Mesenchymal stem cell (in vitro differentiated cells and primary cell): Measurements from ENCODE around the gene TCEAL9.

Source experiments
- DNase-seq: peaks from one replicate; pipeline ENCODE4 v3.0.0-alpha.2; 2013
- H2AFZ ChIP-seq: one replicate; pipeline ENCODE4 v1.6.1; 2013; ENCODE audit warnings: low read depth, mild to moderate bottlenecking, control low read depth, inconsistent platforms, low read length, moderate library complexity
- H2AK5ac ChIP-seq: 2 replicates; pipeline ENCODE4 v1.6.1; 2013; ENCODE audit warnings: low read length, moderate library complexity, mild to moderate bottlenecking, inconsistent platforms; ENCODE audit not compliant: severe bottlenecking
- H2BK120ac ChIP-seq: one replicate; pipeline ENCODE4 v1.6.1; 2013; ENCODE audit warnings: low read depth, mild to moderate bottlenecking, inconsistent platforms, low read length, moderate library complexity
- H2BK12ac ChIP-seq, 2 experiments: one replicate each; pipeline ENCODE4 v1.6.1; 2013; ENCODE audit warnings: inconsistent platforms in 2 of 2, low read length in 2 of 2, mild to moderate bottlenecking in 2 of 2, moderate library complexity in 2 of 2, control low read depth in 1 of 2
- H2BK15ac ChIP-seq: one replicate; pipeline ENCODE4 v1.6.1; 2013; ENCODE audit warnings: mild to moderate bottlenecking, low read depth, inconsistent platforms; ENCODE audit not compliant: poor library complexity, severe bottlenecking
- H2BK5ac ChIP-seq: 2 replicates; pipeline ENCODE4 v1.6.1; 2013; ENCODE audit warnings: low read depth, mild to moderate bottlenecking, low read length, control low read depth, inconsistent platforms; ENCODE audit not compliant: poor library complexity, severe bottlenecking
- H3K14ac ChIP-seq, 2 experiments: one replicate each; pipeline ENCODE4 v1.6.1; 2013; ENCODE audit warnings: inconsistent platforms in 2 of 2, low read length in 2 of 2, control low read depth in 1 of 2, mild to moderate bottlenecking in 1 of 2, moderate library complexity in 1 of 2
- H3K18ac ChIP-seq, 2 experiments: one replicate each; pipeline ENCODE4 v1.6.1; 2013; ENCODE audit warnings: inconsistent platforms in 2 of 2, low read length in 2 of 2, control low read depth in 1 of 2, low read depth in 1 of 2, mild to moderate bottlenecking in 1 of 2
- H3K23ac ChIP-seq, 2 experiments: one replicate each; pipeline ENCODE4 v1.6.1; 2013; ENCODE audit warnings: inconsistent platforms in 2 of 2, low read length in 2 of 2, mild to moderate bottlenecking in 2 of 2, moderate library complexity in 2 of 2, control low read depth in 1 of 2
- H3K27ac ChIP-seq: 2 replicates; pipeline ENCODE4 v1.5.1; 2013; ENCODE audit warnings: mild to moderate bottlenecking, moderate library complexity, low read length, control low read depth, inconsistent platforms; ENCODE audit not compliant: poor library complexity, severe bottlenecking
- H3K27me3 ChIP-seq, 2 experiments: 2 replicates each; pipeline versions ENCODE4 v1.6.1 to v1.7.0; 2013; ENCODE audit warnings: low read length in 2 of 2, mild to moderate bottlenecking in 2 of 2, moderate library complexity in 2 of 2, control low read depth in 1 of 2, inconsistent platforms in 1 of 2; ENCODE audit not compliant: control insufficient read depth in 1 of 2, insufficient read depth in 1 of 2
- H3K36me3 ChIP-seq, 2 experiments: 2 replicates each; pipeline versions ENCODE4 v1.6.1 to v1.7.0; 2013; ENCODE audit warnings: low read length in 2 of 2, control low read depth in 1 of 2, inconsistent platforms in 1 of 2, low read depth in 1 of 2, mild to moderate bottlenecking in 1 of 2; ENCODE audit not compliant: insufficient read depth in 2 of 2, control insufficient read depth in 1 of 2
- H3K4ac ChIP-seq, 2 experiments: one replicate each; pipeline ENCODE4 v1.6.1; 2013; ENCODE audit warnings: inconsistent platforms in 2 of 2, low read length in 2 of 2, mild to moderate bottlenecking in 2 of 2, moderate library complexity in 2 of 2, control low read depth in 1 of 2, low read depth in 1 of 2
- H3K4me1 ChIP-seq: 2 replicates; pipeline ENCODE4 v1.6.1; 2013; ENCODE audit warnings: low read depth, low read length, control low read depth; ENCODE audit not compliant: control insufficient read depth, insufficient read depth
- H3K4me2 ChIP-seq: 2 replicates; pipeline ENCODE4 v1.6.1; 2013; ENCODE audit warnings: low read length, mild to moderate bottlenecking, inconsistent platforms; ENCODE audit not compliant: poor library complexity, severe bottlenecking
- H3K4me3 ChIP-seq, 2 experiments: 2 replicates each; pipeline versions ENCODE4 v1.5.1 to v1.7.0; 2013; ENCODE audit warnings: low read length in 2 of 2, mild to moderate bottlenecking in 2 of 2, control low read depth in 1 of 2, low read depth in 1 of 2; ENCODE audit not compliant: insufficient read depth in 1 of 2
- H3K79me1 ChIP-seq: replicated peaks from 2 replicates; pipeline ENCODE4 v1.6.1; 2013; ENCODE audit warnings: mild to moderate bottlenecking, control low read depth, low read length, inconsistent platforms; ENCODE audit not compliant: poor library complexity, severe bottlenecking
- H3K9ac ChIP-seq: 2 replicates; pipeline ENCODE4 v1.7.0; 2013; ENCODE audit warnings: mild to moderate bottlenecking, low read length, moderate library complexity
- H3K9me3 ChIP-seq: 2 replicates; pipeline ENCODE4 v1.7.0; 2013; ENCODE audit warnings: mild to moderate bottlenecking, low read length; ENCODE audit not compliant: control insufficient read depth
- H4K8ac ChIP-seq: one replicate; pipeline ENCODE4 v1.6.1; 2013; ENCODE audit warnings: inconsistent platforms, mild to moderate bottlenecking, low read length, moderate library complexity
- H4K91ac ChIP-seq: one replicate; pipeline ENCODE4 v1.6.1; 2013; ENCODE audit warnings: mild to moderate bottlenecking, low read length, inconsistent platforms
- WGBS: methylation state at CpG from one replicate; pipeline ENCODE4 v1.1.7; 2013; ENCODE audit warnings: mixed read lengths; 5-methylcytosine and 5-hydroxymethylcytosine counted together

Gene TCEAL9

DNA sequence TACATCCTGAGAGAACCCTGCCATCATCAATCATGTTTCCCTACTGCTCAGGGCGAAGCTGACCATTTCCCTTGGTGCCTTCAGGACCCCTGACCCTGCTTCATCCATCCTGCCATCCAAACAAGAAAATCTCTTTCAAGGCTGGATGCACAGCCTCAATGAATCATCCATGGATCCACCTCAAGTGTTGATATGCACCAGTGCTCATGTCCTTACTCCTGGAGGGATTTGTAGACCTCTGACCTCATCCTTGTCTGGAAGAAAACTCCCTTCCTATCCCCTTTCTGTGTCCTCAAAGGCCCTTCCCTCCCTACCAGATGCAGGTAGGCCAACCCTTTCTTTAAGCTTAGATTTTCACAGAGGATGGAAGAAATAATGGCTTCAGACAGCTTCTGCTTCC lies 44.6 kb downstream of the TCEAL9 start:
- 54% methylated on average over 1 of the region's 1 CpG for WGBS
- H3K4me1 ChIP-seq: peaks cover 4% of the 10 kb centered on the region

DNA sequence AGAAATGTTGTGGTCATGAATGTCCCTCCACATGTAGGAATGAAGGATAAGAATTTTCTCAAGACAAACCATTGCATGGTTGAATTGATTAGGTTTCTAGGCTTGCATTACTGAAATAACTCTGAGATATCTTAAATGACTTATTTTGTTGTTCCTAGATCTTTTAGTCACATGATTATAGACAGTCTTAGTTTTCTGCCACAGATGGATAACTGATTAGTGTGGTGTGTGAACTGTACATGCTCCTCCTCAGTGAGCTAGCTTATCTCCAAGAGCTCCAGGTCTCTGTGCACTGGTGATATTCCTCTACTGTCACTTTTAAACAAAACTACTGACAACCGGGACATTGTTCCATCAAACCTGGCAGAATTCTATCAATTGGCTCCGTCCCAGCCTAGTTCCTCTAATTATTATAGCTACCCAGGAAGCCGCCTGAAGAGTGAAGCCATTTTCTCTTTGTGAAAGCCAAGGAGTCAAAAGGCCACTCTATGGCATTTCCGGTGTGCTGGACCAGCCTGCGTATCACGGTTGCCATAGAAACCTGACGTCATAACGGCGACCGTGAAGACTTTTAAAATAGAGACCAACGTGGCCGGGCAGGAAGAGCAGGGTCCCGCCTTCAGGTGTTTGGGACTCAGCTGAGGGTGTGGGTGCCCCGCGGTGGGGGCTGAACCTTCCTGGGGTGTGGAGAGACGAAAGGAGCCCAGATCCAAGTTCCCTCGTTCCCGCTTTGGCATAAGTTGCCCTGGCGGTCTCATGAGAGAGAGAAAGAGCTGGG lies 48.1 kb downstream of the TCEAL9 start:
- WGBS: 5% methylated on average over 19 of the region's 19 CpGs
- Histone ChIP-seq H3K27ac (peak overlapping the region; percentile 80), H3K9ac (peak overlapping the region; percentile 91), H2BK5ac (no peak overlapping the region), H4K8ac (peak overlapping the region; percentile 75), H3K4ac (no peak overlapping the region), H3K4me1 (peaks cover 4% of the 10 kb centered on the region), H3K9me3 (no peaks in the 10 kb centered on the region), H2BK15ac (no peak overlapping the region), H2BK120ac (peak overlapping the region; percentile 8), H3K27me3 (peaks cover 0 to 21% of the 10 kb centered on the region in 2 experiments), H2BK12ac (no peak overlapping the region), H2AK5ac (no peak overlapping the region), H3K4me2 (peak overlapping the region; percentile 62), H3K23ac (no peak overlapping the region), H3K4me3 (peak overlapping the region; percentile 56 to 83), H3K79me1 (peaks cover 2% of the 10 kb centered on the region), H2AFZ (no peak overlapping the region), H3K14ac (no peak overlapping the region), H3K36me3 (no peaks in the 10 kb centered on the region), H4K91ac (no peak overlapping the region), H3K18ac (peak overlapping the region in 1 of 2 experiments; percentile 54)
- DNase-seq: peak; percentile 88

More for the DNA sequence above, 44.6 kb downstream of the TCEAL9 start:
- Histone ChIP-seq H2AFZ (no peak overlapping the region), H2BK12ac (no peak overlapping the region), H4K91ac (no peak overlapping the region), H2BK15ac (no peak overlapping the region), H3K9me3 (no peaks in the 10 kb centered on the region), H3K79me1 (peaks cover 2% of the 10 kb centered on the region), H3K27ac (peak overlapping the region; percentile 43), H2BK120ac (no peak overlapping the region), H3K4ac (no peak overlapping the region), H2AK5ac (peak overlapping the region; percentile 13), H3K4me3 (no peak overlapping the region), H3K9ac (no peak overlapping the region), H3K23ac (no peak overlapping the region), H3K27me3 (peaks cover 0 to 21% of the 10 kb centered on the region in 2 experiments), H2BK5ac (no peak overlapping the region), H3K36me3 (no peaks in the 10 kb centered on the region), H3K14ac (no peak overlapping the region), H3K4me2 (no peak overlapping the region), H4K8ac (no peak overlapping the region), H3K18ac (no peak overlapping the region)
- no peak for DNase-seq

DNA sequence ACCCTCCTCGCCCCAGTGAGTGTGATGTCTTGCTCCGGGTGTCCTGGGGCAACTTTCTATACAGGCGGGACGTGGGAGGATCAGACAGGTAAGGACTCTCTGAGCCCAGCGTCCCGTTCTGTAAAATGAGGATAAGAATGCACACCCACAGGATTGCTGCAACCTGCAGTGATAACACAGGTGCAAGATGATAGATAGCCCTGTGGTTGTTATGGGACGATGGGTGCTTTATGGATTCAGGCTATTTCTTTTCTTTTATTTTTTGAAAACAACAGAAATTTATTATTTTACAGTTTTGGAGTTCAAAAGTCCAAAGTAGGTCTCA lies 48.7 kb downstream of the TCEAL9 start:
- H4K91ac ChIP-seq: no peak overlapping the region

DNA sequence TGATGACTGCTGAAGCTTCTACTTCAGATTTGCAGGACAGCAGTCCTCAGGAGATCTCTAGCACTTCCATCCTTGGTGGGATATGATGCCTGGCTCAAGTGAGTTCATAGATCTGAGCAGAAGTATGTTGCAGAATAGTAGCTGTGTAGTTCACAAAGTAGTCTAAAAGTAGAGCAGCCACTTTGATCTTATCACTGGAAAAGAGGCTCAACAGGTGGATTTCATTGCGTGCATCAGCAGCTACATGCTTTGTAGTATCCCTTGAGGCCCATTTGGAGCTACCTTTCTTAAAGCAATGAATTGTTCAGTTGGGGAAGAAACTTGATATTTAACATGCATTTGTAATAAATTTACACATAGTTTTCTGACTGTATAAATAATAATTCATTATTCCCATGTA lies 50.0 kb downstream of the TCEAL9 start:
- Histone ChIP-seq H2BK12ac (no peak overlapping the region), H3K27ac (no peak overlapping the region), H4K8ac (no peak overlapping the region), H3K4ac (no peak overlapping the region), H2BK15ac (no peak overlapping the region), H3K79me1 (peaks cover 2% of the 10 kb centered on the region), H3K4me1 (peaks cover 2% of the 10 kb centered on the region), H3K4me2 (no peak overlapping the region), H3K9ac (no peak overlapping the region), H3K4me3 (no peak overlapping the region), H2BK120ac (no peak overlapping the region), H2AK5ac (no peak overlapping the region), H3K36me3 (peaks cover 0 to 3% of the 10 kb centered on the region in 2 experiments), H3K23ac (no peak overlapping the region), H3K18ac (no peak overlapping the region), H3K27me3 (peaks cover 0 to 19% of the 10 kb centered on the region in 2 experiments), H3K9me3 (no peaks in the 10 kb centered on the region), H4K91ac (no peak overlapping the region), H3K14ac (no peak overlapping the region), H2AFZ (no peak overlapping the region), H2BK5ac (no peak overlapping the region)
- no peak for DNase-seq
- WGBS: 100% methylated on average over 1 of the region's 1 CpG

More for the DNA sequence above, 48.7 kb downstream of the TCEAL9 start:
- H3K4ac ChIP-seq: peak overlapping the region in 1 of 2 experiments; percentile 73
- H2BK5ac ChIP-seq: no peak overlapping the region
- peaks cover 0 to 19% of the 10 kb centered on the region in 2 experiments for H3K27me3 ChIP-seq
- no peaks in the 10 kb centered on the region for H3K9me3 ChIP-seq
- peak overlapping the region in 1 of 2 experiments; percentile 11 for H2BK12ac ChIP-seq
- H3K18ac ChIP-seq: no peak overlapping the region
- H2BK120ac ChIP-seq: no peak overlapping the region
- H3K23ac ChIP-seq: no peak overlapping the region
- peak overlapping the region; percentile 75 for H4K8ac ChIP-seq
- H3K4me3 ChIP-seq: peak overlapping the region; percentile 56 to 83
- H2BK15ac ChIP-seq: no peak overlapping the region
- H3K36me3 ChIP-seq: no peaks in the 10 kb centered on the region
- H3K79me1 ChIP-seq: peaks cover 2% of the 10 kb centered on the region
- no peak for DNase-seq
- peak overlapping the region; percentile 80 for H3K27ac ChIP-seq
- peak overlapping the region; percentile 91 for H3K9ac ChIP-seq
- WGBS: 0% methylated on average over 6 of the region's 7 CpGs
- no peak overlapping the region for H2AFZ ChIP-seq
- H3K4me1 ChIP-seq: peaks cover 4% of the 10 kb centered on the region
- peak overlapping the region; percentile 62 for H3K4me2 ChIP-seq
- no peak overlapping the region for H3K14ac ChIP-seq
- H2AK5ac ChIP-seq: no peak overlapping the region
